H1 (cell line): ENCODE results near the gene ZNF213.

Source experiments
- FOSL1 ChIP-seq: IDR thresholded peaks from 2 replicates; pipeline ENCODE4 v1.6.1; 2011; ENCODE audit warnings: mild to moderate bottlenecking, low read depth, low read length, moderate library complexity; ENCODE audit not compliant: insufficient read depth
- MAFK ChIP-seq: IDR thresholded peaks from 2 replicates; pipeline ENCODE4 v1.6.1; 2012; ENCODE audit warnings: low read depth, mild to moderate bottlenecking, improper control_type of control experiment, low read length
- POLR2A ChIP-seq, 2 experiments: IDR thresholded peaks; 1 replicate in 1 of 2; 2 replicates in 1 of 2; pipeline ENCODE4 v1.6.1; 2011; ENCODE audit warnings: low read depth in 2 of 2, low read length in 2 of 2, mild to moderate bottlenecking in 2 of 2; ENCODE audit errors: control extremely low read depth in 1 of 2
- POLR2AphosphoS5 ChIP-seq: IDR thresholded peaks from 2 replicates; pipeline ENCODE4 v1.6.1; 2011; ENCODE audit warnings: low read depth, low read length

- TF ChIP-seq FOSL1, result no peak
- no peak for TF ChIP-seq MAFK
- TF ChIP-seq POLR2AphosphoS5, result no peak
- no peak for TF ChIP-seq POLR2A (IDR thresholded peaks at IDR 0.05; ENCODE audit: control extremely low read depth in 1 of 2, low read depth in 2 of 2, low read length in 2 of 2)
Measured at GRCh38 chr16:3164121-3164991, 29.5 kb downstream of the ZNF213 start.
